ENCODE measurements around the gene RBMS1.

- TF ChIP-seq CTCF (IDR thresholded peaks at IDR 0.05) (no peak), POLR2AphosphoS5 (IDR thresholded peaks at IDR 0.05) (no peak), POLR2A (IDR thresholded peaks at IDR 0.05) (no peak)
Measured at GRCh38 chr2:160281213-160281612, 212.4 kb downstream of the RBMS1 start.
